Stimulated activated naive CD4-positive, alpha-beta T cell treated with Interleukin-2 at 50 U/mL for 16 hours (primary cell): ENCODE data around the gene DNAI1.

Source experiments
- DNase-seq: peaks from one replicate; lab custom pipeline; 2025; lab: John Stamatoyannopoulos, UW

Gene DNAI1

DNA sequence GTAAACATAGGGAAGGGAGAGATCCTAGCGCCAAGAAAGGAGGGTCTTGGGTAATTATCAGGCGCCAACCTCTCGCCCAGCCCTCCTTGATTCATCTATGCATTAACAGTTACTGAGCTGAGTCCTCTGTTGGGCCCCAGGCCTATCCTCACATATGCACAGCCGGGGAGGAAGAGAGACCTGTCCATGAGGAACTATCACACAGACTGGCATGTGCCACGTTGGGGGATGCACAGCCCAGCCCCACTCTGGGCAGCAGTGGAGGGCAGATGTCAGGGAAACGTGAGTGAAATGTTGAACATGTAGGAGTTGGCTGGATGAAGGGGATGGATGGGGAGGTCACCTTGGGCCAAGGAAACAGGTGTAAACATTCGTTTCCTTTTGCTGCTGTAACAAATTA is 82.9 kb downstream of the DNAI1 start:
- no peak for DNase-seq

DNA sequence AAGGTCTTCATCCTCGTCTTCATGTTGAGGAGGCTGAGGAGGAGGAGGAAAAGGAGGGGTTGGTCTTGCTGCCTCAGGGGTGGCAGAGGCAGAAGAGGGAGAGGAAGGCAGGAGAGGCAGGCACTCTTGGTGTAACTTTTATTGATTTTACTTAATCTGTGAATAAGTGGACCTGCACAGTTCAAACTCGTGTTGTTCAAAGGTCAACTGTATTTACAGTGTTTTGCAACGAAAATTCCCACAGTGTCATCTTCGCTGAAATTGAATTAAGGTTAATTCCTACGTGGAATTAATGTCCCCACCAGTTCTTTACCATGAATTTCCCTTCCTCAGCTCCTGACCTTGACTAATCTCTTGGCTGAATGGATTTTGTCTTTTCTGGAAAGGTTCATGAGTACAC is 85.4 kb downstream of the DNAI1 start:
- DNase-seq, result no peak

DNA sequence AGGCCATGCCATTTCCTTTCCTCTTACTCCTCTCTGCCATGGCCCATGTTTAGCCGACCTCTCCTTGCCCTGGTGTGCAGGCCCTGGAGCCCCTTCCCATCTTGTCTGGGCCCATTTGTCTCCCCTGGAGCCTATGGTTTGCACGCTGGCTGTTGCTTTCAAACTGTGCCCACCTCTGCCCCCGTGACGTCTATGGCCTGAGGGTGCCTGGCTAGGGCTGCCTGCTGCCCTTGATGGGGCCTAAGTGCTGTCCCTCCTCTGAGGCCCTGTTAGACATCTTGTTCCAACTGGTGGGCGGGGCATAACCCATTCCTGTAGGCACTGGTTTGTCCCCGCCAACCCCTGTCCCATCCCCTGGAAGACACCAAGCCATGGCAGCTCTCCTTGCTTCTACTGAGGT is 86.9 kb downstream of the DNAI1 start:
- no peak for DNase-seq

DNA sequence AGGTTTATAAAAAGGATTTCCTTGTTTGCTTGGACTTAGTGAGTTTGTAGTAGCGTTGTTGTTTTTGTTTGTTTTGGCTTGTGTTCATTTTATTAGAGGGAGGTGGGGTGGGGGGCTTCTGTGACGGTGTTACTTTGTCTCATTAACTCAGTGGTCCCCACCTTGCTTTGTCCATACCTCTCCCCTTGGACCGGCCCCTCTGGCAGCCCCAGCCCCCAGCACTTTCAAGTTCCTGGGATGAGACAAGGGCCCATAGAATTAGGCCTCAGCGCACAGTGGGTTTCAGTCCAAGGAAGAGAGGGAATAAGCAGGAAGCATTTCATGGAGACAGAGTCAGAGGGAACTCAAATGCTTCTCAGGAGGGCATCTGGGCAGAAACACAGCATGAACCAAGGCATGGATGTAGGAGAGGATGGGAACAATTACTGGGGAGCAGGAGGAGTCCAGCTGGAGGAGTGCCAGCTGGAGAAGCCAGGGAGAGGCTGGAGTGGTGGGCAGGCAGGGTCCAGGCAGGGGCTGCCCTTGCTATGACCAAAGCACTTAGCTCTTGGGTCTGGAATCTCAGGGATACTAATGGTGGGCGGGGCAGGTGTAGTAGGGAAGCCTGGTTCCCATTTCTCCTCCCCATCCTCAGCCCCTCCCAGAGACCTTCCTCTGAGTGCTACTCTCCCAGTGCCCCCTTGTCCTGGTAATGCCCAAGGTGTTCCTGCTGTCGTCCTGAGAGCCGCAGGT is 87.7 kb downstream of the DNAI1 start:
- DNase-seq, result no peak

DNA sequence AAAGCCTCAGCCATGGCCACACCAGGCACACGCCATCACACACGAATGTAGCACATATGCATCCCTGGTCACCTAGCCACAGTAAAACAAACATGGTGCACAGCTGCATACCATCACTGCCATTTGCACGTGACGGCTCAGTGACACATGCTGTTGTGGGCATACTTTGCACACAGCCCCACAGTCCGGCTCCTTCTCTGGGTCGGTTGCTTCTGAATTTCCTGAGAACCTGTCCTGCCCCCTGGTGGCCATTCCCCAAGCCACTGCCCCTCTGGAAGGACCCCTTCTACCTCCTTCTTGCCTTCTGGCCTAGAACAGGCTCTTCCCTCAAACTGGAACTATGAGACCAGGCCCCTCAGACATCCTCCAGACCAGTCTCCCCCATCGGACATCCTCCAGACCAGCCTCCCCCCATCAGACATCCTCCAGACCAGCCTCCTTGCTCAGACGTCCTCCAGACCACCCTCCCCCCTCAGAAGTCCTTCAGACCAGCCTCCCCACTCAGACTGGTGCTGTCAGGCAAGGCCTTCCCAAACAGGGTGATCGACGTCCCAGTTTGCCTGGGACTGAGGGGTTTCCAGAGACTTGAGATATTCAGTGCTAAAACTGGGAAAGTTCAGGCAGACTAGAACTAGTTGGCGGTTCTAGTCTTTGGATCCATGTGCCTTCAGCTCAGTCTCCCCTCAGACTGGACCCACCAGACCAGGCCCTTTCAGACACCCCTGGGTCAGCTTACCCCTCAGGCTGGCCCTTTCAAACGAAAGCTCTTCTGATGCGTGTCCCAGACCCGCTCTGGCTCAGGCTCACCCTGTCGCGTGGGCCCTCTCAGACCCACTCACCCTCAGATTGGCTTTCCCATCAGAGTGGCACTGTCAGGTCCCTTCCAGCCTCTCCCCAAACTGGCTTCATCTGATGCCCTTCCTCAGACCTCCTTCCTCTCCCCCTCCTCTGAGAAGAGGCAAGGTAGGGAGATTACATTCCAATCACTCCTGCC is 88.5 kb downstream of the DNAI1 start:
- DNase-seq, result peak; percentile 31

DNA sequence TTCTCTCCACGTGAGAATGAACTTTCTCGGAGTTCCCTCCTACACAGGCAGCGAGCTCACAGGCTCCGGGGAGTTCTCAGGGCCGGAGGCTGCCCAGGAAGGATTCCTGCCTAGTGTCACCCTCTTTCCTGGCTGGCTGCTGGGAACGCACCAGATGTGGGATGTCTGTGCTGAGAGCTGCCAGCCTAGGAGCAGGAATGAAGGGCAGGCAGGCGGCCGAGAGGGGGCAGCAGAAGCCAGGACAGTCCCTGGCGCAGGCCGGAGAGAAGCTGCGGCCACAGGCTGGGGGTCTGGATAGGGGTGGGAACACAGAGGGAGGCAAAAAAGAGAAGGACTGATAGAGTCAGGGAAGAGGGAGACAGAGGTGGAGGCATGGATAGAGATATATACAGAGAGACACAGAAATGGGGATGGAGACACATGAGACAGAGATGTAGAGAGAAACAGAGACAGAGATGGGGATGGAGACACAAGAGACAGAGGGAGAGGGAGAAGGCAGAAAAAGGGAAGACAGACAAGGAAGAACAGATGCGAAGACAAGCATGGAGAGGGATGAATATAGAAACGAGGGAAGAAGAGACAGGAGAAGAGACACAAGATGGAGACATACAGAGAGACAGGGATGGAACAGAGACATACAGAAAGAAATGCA is 89.5 kb downstream of the DNAI1 start:
- peak; percentile 15 for DNase-seq

DNA sequence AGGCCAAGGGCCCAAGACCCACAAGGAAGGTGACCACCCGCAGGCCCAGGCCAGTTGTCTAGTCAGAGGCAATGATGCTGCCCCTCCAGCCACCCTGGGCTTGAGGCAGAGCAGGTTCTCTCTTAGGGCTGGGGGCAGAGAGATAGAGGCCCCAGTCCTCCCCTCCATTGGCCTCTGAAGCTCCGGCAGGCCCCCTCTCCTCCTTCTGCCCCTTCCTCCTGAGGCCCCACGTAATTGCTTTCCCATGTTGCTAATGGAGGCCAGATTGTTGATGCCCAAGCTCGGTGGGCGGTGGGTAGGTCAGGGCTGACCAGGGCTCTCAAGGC is 90.8 kb downstream of the DNAI1 start:
- no peak for DNase-seq

DNA sequence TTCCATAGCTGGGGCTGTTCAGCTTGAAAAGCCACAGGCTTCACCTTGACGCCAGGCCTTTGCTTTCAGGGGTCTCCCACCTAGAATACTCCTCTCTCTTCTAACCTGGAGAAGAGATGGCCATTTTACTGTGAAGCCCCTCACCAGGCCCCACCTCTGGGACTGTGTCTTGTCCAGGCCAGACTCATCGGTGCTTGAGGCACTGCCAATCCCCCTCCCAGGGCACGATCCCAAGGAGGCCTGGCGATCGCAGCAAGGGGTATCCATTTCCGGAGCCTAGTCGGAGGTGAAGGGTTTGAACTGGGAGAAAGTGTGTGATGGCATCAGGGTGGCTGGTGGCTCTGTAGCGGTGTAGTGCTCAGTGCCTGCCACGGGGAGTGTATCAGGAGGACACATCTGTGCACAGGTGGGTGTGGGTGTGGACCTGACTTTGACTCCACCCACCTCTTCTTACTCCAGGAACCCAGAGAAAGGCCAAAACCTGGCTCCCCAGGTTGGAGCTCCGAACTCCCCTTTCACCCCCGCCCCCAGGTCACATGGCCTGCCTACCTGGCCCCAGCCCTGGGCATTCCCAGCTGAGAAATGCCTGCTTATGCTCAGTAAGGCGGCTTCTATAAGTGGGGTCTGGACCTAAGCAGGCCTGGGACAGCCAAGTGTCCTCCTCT is 91.5 kb downstream of the DNAI1 start:
- DNase-seq, result no peak

DNA sequence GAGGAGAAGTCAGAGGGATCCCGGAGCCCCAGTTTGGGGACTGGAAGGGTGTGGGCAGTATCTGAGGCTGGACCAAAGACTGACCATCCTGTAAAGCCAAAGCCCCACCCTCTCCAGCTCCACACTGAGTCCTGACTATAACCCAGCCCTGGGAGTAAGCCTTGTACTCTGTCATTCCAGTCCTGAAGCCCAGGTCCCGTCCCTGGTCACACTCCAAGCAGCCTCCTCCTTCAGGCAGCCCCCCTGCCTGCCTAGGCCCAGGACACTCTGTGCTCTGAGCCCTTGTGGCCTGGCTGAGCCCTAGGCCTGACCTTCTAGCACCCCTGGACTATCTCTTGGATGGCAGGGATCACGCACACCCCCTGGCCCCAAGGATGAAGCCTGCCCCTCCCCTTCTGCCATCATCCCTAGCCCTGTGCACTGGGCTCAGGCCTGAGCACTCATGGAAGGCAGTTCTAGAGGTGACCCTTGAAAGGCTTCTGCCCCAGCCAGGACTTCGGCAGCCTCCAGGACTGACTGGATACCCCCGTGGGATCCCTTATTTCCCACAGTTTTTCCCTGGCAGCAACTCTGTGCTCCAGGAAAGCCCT is 92.2 kb downstream of the DNAI1 start:
- no peak for DNase-seq

DNA sequence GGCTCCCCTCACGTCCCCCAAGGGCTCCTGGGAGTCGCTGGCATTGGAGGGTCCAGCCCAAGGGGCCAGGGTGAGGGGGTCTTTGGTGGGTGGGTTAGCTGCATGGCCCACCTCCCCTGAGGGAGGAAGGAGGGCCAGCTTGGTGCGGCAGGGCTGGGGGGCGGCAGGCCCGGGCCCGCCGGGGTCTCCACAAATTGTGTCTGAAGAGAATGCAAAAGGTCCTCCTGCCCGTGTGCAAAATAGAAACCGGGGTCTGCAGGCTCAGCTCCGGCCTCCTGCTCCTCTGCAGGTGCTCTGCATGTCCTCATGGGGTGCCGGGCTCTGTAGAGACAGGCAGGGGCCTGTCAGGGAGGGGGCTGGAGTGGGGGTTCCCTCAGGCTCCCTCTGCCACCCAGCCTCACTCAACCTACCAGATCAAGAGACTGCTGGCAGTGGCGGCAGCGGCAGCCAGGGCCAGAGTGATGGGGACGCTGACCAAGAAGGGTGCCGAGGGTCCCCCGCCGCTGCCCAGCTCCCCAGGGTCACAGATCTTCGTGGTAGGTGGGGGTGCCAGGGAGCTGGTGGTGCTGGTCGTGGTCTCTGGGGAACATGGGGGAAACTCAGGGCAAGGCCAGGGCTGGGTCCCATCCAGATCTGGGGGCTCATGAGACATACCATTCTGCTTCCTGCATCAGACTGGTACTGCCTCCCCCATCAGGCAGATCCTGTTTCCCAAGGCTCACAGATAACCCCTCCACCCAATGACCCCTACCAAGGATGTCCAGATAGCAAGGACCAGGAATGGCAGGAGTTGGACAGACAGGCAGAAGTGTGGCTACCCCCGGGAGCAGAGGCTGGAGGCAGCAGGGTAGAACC is 93.4 kb downstream of the DNAI1 start:
- DNase-seq, result no peak

DNA sequence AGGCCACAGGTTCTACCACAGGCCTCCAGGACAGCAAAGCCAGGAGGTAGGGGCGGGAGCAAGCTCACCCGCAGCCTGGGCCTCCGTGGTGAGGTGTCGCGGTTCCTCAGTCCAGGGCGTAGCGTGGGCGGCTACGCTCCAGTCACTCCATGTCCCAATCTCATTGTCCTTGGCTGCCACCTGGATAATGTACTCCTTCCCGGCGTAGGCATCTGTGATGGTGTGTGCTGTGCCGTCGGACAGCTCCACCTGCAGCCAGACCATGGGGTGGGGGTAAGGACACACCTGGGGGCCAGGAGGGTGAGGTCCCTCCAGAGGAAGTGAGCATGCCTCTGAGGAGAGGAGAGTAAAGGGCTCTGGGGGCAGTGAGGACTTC is 94.0 kb downstream of the DNAI1 start:
- DNase-seq, result no peak

DNA sequence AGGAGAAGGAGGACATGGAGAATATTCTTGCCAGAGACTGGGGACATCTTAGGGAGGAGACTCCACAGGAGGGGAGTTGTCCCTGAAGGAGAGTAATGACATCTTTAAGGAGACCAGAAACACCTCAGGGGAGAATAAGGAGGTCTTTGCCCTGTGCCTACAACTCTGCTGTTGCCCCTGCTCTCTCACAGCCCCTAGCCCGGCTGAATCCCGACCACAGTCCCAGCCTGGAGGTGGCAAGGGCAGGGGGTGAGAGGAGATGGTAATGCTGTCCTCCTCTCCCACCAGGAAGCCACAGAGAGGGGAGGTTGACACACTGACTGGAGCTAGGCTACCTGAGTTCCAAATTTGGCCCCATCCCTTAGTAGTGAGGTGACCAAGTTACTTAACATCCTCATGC is 94.4 kb downstream of the DNAI1 start:
- no peak for DNase-seq

DNA sequence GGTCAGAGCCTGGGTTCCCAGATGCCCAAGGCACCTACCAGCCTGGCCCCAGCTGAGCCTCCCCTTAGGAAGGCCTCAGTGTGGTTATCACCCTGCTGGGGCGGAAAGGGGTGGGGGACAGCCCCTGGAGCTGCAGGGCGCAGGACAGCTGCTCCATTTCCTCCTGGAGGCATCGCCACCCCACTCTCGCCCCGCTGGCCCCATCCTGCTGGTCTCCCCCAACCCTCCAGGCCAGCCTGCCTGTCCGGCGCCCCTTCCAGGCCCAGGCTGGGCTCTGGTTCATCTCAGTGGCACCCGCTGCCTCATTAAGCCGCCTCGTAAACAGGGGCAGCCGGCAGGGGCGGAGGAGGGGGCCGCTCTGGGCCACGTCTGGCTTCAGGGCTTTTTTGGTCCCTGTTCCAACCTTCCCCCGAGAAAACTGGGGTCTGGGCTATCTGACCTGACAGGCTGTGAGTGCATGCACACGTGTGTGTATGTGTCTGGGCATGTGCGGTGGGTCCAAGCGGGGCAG is 95.0 kb downstream of the DNAI1 start:
- no peak for DNase-seq

DNA sequence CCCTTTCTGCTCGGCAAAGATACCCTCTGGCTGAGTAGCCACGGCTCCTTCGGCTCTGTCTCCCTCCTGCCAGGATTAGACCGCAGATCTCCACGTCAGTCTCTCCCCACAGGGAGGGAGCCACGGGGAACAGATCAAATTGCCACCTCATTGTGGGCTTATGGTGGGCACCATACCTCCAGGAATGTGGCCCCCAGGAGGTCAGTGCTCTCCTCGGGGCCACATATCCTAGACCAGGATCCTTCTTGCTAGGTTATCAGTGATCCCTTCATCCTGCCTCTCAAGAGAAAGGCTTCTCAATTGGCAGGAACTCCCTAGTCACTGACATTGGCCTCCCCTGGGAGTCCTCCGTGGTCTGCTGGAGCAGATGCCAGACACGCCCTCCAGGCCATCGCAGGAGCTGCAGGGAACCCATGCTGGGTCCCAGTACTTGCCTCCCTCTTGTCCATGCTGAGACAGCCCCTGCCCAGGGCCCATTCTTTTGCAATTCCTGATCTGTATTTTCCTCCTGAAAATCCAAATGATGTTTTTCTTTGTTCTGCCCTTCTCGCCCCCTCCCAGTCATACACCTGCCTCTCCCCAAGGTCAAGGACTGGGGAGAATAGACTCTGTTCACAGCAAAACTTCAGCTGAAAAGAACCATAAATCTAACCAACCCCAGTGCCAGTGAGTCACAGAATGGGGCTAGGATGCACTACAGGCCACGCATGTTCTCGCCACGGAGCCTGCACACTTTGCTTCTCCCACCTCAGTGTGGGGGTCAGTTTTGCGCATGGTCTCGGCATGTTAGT is 95.8 kb downstream of the DNAI1 start:
- no peak for DNase-seq

DNA sequence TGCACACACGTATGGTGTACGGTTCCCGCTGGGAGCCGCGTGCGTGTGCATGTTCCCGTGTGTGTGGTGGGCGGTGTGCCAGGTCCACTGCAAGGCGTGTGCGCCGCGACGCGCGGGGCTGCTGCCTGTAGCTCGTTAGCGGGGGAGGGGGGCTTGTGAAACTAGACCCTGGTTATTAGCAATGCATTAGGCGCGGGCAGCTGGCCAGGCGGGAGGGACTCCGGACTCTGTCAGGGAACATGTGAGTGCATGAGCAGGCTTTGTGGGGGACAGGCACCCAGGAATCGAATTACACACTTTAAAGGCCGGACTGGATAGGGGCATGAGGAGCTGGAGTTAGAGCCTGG is 96.4 kb downstream of the DNAI1 start:
- DNase-seq, result no peak

DNA sequence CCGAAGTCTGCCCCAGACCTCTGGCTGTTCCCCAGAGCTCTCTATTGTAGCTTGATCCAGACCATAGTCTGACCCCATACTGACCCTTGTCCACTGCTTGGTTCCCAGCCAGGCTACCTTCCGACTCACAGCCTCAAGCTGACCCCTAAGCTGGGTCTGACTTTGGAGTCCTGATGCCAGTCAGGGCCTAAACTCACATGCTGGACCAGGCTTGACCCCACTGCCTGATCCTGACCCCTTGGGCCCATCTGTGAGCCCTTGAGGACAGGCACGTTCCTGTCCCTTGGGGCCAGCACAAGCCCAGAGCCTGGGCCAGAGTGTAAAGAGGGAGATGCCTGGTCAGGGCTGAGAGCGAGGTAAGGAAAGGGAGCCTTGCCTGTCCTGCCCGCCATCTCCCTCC is 96.9 kb downstream of the DNAI1 start:
- no peak for DNase-seq

DNA sequence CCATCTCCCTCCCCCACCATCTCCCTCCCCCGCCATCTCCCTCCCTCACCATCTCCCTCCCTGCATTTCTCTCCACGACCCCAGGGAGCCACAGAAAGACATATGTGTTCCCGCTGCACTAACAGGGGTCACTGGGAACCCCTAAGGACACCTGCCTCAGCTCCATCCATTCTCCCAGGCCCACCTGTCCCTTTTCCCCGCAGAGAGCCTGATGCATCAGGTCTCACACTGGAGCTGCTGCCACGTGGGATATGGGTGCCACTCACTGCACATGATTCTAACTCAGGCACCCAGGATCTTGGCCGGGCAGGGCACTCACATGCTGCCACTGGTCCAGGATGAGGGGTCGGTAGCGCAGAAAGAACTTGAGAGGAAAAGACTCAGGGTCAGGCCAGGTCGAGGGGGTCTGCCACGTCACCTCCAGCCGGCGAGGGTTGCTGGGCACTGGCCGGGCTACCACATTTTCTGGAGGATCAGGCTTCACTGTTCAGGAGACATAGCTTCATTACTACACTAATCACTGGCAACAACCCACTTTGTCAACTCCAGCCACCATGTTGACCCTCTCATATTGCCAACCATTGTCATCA is 97.4 kb downstream of the DNAI1 start:
- DNase-seq, result no peak

DNA sequence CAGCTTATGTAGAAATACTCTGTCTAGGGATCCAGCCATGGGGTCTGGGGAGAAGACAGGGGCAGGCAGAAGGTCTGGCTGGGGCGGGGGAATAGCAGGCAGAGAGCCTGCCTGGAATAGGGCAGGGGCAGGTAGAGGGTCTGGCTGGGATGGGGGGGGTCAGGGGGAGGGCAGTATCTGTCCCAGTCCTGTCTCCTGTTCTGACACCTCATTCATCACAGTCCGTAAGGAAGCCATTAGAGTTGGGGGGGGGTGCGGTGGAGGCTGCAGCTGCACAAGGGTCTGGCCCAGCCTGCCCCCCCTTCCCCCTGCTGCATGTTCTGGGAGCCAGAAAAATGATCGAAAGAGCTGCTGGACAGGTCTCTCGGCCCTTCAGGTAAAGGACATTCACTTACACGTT is 98.3 kb downstream of the DNAI1 start:
- DNase-seq, result no peak

DNA sequence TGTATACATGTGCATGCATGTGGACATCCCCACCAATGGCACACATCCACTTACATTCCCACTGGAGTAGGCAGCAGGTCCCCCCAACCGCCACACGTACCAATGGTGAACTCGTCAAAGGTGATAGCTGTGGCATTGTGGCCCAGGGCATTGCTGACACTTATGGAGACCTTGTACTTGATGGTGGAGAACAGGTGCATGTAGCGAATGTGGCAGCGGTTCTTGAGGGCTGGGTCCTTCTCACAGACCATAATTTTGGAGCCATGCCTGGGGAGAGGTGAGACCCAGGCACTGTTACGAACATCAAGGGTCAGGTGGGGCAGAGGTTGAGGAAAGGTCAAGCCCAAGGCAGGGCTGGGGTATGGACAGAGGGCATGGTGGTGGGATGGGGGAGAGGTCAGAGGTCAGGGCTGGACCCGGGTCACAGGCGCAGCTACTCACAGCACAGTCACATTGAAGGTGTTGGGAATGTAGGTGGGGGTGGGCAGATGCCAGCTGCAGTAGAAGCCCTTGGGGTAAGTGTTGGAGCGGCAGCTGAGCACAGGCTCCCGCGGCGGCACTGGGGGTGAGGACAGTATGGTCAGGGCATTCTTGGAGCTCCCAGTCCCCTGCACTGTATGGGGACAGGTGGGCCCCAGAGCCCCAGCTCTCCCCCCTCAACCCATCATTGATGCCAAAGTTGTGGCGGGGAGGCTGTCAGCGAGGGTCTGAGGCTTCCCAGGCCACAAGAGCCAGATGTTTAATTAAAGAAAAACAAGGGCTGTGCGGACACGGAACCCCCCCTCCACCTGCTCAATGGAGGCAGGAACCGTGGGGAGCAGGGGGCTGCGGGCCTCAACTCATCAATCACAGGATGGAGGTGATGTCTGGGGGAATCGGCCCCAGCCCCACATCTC is 99.1 kb downstream of the DNAI1 start:
- no peak for DNase-seq
